Psoas muscle (tissue), 8 donors: ENCODE results near the gene NEDD9. TPM values are rescaled to one million over a fixed set of nuclear protein-coding genes. Genes with fewer than 3 reads are reported as not detected.
A peak's percentile ranks its signal among the peaks of the same experiment; 100 is the strongest.

Experiments used
- ATAC-seq, 4 donors: fragments of 200-7000 bp; cut with Tn5 transposase; one replicate each; pipeline ENCODE4 v1.9.1; 2020; ENCODE audit warnings: moderate library complexity in 3 of 4, mild to moderate bottlenecking in 2 of 4
- DNase-seq, 2 donors: peaks; one replicate each; pipeline ENCODE4 v3.0.0-alpha.2; 2020
- H3K27ac ChIP-seq: fragments of 200-600 bp; one replicate; pipeline ENCODE4 v1.8.0; 2022
- H3K27me3 ChIP-seq, 3 donors: fragments of 200-600 bp in 1 of 3; one replicate each; pipeline versions ENCODE4 v1.6.1 to v1.8.0; 2013 to 2022; ENCODE audit warnings: low read length in 2 of 3, mild to moderate bottlenecking in 2 of 3, moderate library complexity in 1 of 3; ENCODE audit not compliant: insufficient read depth in 3 of 3
- H3K36me3 ChIP-seq, 2 donors: fragments of 200-600 bp in 1 of 2; one replicate each; pipeline versions ENCODE4 v1.6.1 to v1.8.0; 2013 to 2022; ENCODE audit warnings: low read depth in 1 of 2, mild to moderate bottlenecking in 1 of 2, moderate library complexity in 1 of 2; ENCODE audit not compliant: insufficient read depth in 1 of 2
- H3K4me1 ChIP-seq: fragments of 200-600 bp; one replicate; pipeline ENCODE4 v1.8.0; 2022
- H3K4me3 ChIP-seq: fragments of 200-600 bp; one replicate; pipeline ENCODE4 v1.8.0; 2022; ENCODE audit warnings: mild to moderate bottlenecking
- H3K9me3 ChIP-seq: fragments of 200-600 bp; one replicate; pipeline ENCODE4 v1.8.0; 2022
- WGBS, 3 donors: extraction: QIAGEN DNeasy Blood & Tissue Kit; methylation state at CpG; one replicate each; pipeline versions ENCODE4 v1.1.6 to v1.1.7; 2013; 5-methylcytosine and 5-hydroxymethylcytosine counted together
- intact Hi-C, 2 donors: fragments of 100-400 bp; cut with DNase I; formaldehyde crosslinking; loops; one replicate each; pipeline versions ENCODE4 v1.11.0 to v1.14.2; 2022
- polyA plus RNA-seq, 3 donors: library from polyadenylated mRNA; stranded (reverse); fragments of 200-250 nt; gene quantifications; one replicate each; pipeline ENCODE4 v1.2.3, GENCODE V29; 2013
- total RNA-seq, 4 donors: library from RNA; stranded (reverse); fragmentation: NEBNext Ultra II Directional in 2 of 4; extraction: Animal tissue kit (Norgen Biotek cat#: 25700) in 2 of 4; gene quantifications; one replicate each; pipeline versions ENCODE4 v1.2.1 to v1.2.4, GENCODE V29; 2021 to 2023
- TF ChIP-seq, protein P1 (sequence below): fragments of 200-600 bp; IDR thresholded peaks from one replicate; pipeline ENCODE4 v1.8.0; 2022; ENCODE audit warnings: antibody characterized with exemption
- donor health status: healthy with polysubstance abuse.
- donor health status: DM: no; HTN: no; CAD: no; lungs with moderate emphysema.
- donor health status: Bipolar disorder and iron deficiency.
- donor health status: healthy.
- donor health status: DM: yes; HTN: yes; CAD: no.
- donor health status: DM: no; HTN: no; CAD: no.
- donor health status: DM: no; HTN: no; CAD: no.
- donor health status: DM: yes; HTN: yes; CAD: no.

The NEDD9 gene
- total and polyA plus RNA-seq, 7 donors, result 9.0 to 15.7 (median 11.2) TPM

DNA sequence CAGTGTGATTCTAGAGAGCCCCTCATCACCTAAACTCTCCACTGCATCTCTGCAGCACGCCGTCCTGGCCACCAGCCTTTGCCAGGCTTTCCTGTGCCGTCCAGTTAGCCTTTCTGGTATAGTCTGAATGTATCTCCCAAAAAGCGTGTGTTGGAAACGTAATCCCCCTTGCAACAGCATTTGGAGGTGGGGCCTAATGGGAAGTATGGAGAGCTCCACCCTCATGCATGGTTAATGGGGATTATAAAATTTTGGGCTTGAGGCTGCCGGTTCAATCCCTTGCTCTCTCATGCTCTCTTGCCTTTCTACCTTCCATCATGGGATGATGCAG lies 53.4 kb downstream of the NEDD9 start:
- 72 to 93% (median 91%) methylated on average over 6 of the region's 6 CpGs for WGBS, 3 donors
- H3K27ac ChIP-seq, result no peak overlapping the region
- TF ChIP-seq, protein P1, sequence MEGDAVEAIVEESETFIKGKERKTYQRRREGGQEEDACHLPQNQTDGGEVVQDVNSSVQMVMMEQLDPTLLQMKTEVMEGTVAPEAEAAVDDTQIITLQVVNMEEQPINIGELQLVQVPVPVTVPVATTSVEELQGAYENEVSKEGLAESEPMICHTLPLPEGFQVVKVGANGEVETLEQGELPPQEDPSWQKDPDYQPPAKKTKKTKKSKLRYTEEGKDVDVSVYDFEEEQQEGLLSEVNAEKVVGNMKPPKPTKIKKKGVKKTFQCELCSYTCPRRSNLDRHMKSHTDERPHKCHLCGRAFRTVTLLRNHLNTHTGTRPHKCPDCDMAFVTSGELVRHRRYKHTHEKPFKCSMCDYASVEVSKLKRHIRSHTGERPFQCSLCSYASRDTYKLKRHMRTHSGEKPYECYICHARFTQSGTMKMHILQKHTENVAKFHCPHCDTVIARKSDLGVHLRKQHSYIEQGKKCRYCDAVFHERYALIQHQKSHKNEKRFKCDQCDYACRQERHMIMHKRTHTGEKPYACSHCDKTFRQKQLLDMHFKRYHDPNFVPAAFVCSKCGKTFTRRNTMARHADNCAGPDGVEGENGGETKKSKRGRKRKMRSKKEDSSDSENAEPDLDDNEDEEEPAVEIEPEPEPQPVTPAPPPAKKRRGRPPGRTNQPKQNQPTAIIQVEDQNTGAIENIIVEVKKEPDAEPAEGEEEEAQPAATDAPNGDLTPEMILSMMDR, result no peak
- H3K4me1 ChIP-seq, result no peaks in the 10 kb centered on the region
- intact Hi-C loops, result loop anchor here in 1 of 2 donors (10.0 kb wide), 1 partner anchor 316 kb away; no protein-coding TSS in a partner anchor
- no peaks in the 10 kb centered on the region for H3K27me3 ChIP-seq
- ATAC-seq, result no peak
- H3K4me3 ChIP-seq, result no peak overlapping the region
- no peaks in the 10 kb centered on the region for H3K9me3 ChIP-seq
- peaks cover 0 to 2% of the 10 kb centered on the region in 2 donors for H3K36me3 ChIP-seq
- DNase-seq, result no peak

DNA sequence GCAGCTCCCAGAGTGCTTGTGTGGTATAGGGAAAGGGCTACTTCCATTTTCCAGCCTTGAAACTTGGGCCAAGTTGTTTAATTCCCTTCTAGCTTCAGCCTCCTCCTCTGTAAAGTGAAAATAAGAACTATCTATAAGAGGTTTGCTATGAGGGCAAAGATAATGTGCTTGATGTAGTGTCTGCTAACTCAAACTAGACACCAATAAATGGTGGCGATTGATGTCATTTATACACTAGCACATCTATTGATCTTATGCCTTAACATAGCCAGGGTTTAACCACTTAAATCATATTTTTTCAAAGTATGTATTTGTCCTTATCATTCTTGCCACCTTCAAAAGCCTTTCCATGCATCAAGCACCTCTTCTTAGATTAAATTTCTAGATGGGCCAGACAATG lies 55.2 kb downstream of the NEDD9 start:
- no peaks in the 10 kb centered on the region for H3K9me3 ChIP-seq
- intact Hi-C loops, result loop anchor here in 1 of 2 donors (10.0 kb wide), 1 partner anchor 318 kb away; no protein-coding TSS in a partner anchor
- no peaks in the 10 kb centered on the region for H3K36me3 ChIP-seq
- no peaks in the 10 kb centered on the region for H3K4me1 ChIP-seq
- H3K27me3 ChIP-seq, result no peaks in the 10 kb centered on the region
- WGBS, 3 donors, result 95 to 100% (median 96%) methylated on average over 1 of the region's 1 CpG
- H3K27ac ChIP-seq, result no peak overlapping the region
- DNase-seq, result no peak
- TF ChIP-seq, protein P1, result no peak
- H3K4me3 ChIP-seq, result no peak overlapping the region
- no peak for ATAC-seq

DNA sequence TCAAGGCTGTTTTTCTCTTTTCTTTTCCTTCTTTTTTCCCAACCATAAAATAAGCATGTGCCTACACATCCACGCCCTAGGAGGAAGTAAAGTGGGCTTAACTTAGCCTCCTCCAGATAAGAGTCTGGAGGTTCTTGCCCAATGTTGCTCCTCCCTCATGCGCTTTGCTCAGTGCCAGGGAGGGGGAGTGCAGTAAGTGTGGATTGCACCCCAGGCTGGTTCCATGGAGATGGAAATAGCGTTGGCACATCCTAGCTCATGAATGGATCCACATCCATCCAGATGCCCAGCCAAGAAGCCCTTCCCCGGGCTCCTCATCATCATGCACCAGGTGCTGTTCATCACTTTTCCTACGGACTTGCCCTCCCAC lies 58.2 kb downstream of the NEDD9 start:
- Histone ChIP-seq H3K4me1 (no peaks in the 10 kb centered on the region), H3K27ac (no peak overlapping the region), H3K4me3 (no peak overlapping the region), H3K9me3 (no peaks in the 10 kb centered on the region), H3K36me3 (no peaks in the 10 kb centered on the region), H3K27me3 (no peaks in the 10 kb centered on the region)
- intact Hi-C loops, result loop anchor here in 1 of 2 donors (10.0 kb wide), 1 partner anchor 321 kb away; no protein-coding TSS in a partner anchor
- TF ChIP-seq, protein P1, result no peak
- DNase-seq (no peak), ATAC-seq (no peak)
- WGBS, 3 donors, result 91 to 96% (median 92%) methylated on average over 5 of the region's 5 CpGs

DNA sequence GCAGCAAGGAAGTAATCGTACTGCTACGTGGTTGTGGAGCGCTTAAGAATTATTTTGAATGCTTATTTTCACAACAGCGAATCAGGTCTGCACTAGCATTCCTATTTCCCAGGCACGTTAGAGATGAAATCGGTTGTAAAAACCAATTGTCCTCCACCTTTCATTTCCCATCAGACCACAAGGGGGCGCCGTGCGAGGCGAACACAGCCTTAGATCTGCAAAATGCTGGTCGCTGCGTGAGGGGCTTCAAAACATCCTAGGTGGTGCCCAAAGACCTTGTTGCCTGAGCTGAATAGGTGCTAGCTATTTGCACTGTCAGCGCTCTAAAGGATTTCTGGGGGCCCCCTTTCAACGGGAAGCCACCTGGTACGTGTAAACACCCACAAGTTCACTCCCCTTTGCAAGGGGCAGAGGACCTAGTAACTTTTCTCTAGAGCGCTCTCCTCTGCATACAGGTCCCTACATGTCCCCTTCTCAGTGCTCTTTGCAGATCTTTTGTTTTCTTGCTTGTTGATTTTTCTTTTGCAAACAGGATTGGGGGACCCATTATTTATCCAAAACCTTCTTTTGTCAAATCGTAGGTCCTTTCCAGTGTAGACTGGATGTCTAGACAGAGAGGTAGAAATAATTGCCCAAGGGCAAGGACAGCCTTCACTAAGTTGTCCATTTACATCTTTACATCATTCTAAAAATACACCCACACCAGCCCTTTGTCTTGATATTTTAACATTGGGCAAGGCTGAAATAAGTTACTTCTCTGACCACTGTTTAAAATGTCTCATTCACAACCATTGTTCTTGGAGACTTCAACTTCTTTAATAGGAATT lies 59.8 kb downstream of the NEDD9 start:
- intact Hi-C loops, result loop anchor here (2.0 to 10.0 kb wide), 2 partner anchors 322 to 324 kb away; no protein-coding TSS in a partner anchor
- H3K4me3 ChIP-seq, result no peak overlapping the region
- no peaks in the 10 kb centered on the region for H3K36me3 ChIP-seq
- no peak overlapping the region for H3K27ac ChIP-seq
- peak in 1 of 4 donors; percentile 60 for ATAC-seq
- DNase-seq, result peak; percentile 69 to 76
- TF ChIP-seq, protein P1, result peak; percentile 80
- no peaks in the 10 kb centered on the region for H3K27me3 ChIP-seq
- H3K4me1 ChIP-seq, result no peaks in the 10 kb centered on the region
- no peaks in the 10 kb centered on the region for H3K9me3 ChIP-seq
- 26 to 35% (median 30%) methylated on average over 17 of the region's 17 CpGs for WGBS, 3 donors
